ENCODE measurements around the gene FTMT. TPM values are rescaled to one million over a fixed set of nuclear protein-coding genes. Genes with fewer than 3 reads are reported as not detected.

FTMT gene
- total and polyA plus RNA-seq, 2 of the 13 experiments (the other 11 are each of a cell fraction or from before 2014, with no cell fraction given), result not detected

- TF ChIP-seq PBX2 (CRISPR knock-in tag; IDR thresholded peaks at IDR 0.05) (no peak), HNF4G (IDR thresholded peaks at IDR 0.05; ENCODE audit: borderline replicate concordance, low read depth, low read length) (no peak), HNF4G (CRISPR knock-in tag; IDR thresholded peaks at IDR 0.05; ENCODE audit: borderline replicate concordance, low read depth) (no peak), SNAPC4 (CRISPR knock-in tag; IDR thresholded peaks at IDR 0.05) (no peak), MTERF4 (CRISPR knock-in tag; IDR thresholded peaks at IDR 0.05) (no peak), NFE2L1 (CRISPR knock-in tag; IDR thresholded peaks at IDR 0.05; ENCODE audit: borderline replicate concordance) (no peak), NCOA5 (CRISPR knock-in tag; IDR thresholded peaks at IDR 0.05) (no peak), LBX2 (CRISPR knock-in tag; IDR thresholded peaks at IDR 0.05; ENCODE audit: borderline replicate concordance) (no peak)
Measured at GRCh38 chr5:121885630-121886029, 33.9 kb downstream of the FTMT start (continued).
